Ovary (tissue), 9 donors: ENCODE measurements around the gene TMEM202. TPM values are rescaled to one million over a fixed set of nuclear protein-coding genes. Genes with fewer than 3 reads are reported as not detected.
"Not testable (repeated sequence)": the region's sequence is repeated elsewhere in the genome, so short reads cannot be mapped to it uniquely, and the experiment has no call there.

Source experiments
- DNase-seq, 5 donors: peaks; one replicate each; pipeline ENCODE4 v3.0.0-alpha.2; 2019 to 2020
- H3K27ac ChIP-seq, 2 donors: fragments of 200-600 bp; one replicate each; pipeline versions ENCODE4 v1.5.1 to v1.8.0; 2019 to 2022
- H3K27me3 ChIP-seq: fragments of 200-600 bp; one replicate; pipeline ENCODE4 v1.8.0; 2022
- H3K36me3 ChIP-seq: fragments of 200-600 bp; sonication (generic); one replicate; pipeline ENCODE4 v1.5.1; 2019
- H3K4me1 ChIP-seq: one replicate; pipeline ENCODE4 v1.8.1; 2013; ENCODE audit warnings: mild to moderate bottlenecking, moderate library complexity; ENCODE audit not compliant: insufficient read depth
- H3K4me3 ChIP-seq: fragments of 200-600 bp; sonication (generic); one replicate; pipeline ENCODE4 v1.5.1; 2017
- H3K9me3 ChIP-seq, 2 donors: fragments of 200-600 bp in 1 of 2; sonication (generic) in 1 of 2; one replicate each; pipeline versions ENCODE4 v1.5.1 to v1.8.1; 2013 to 2019; ENCODE audit warnings: mild to moderate bottlenecking in 1 of 2, moderate library complexity in 1 of 2
- EP300 ChIP-seq: sonication (generic); formaldehyde crosslinking; IDR thresholded peaks from one replicate; pipeline ENCODE4 v1.6.1; 2017; ENCODE audit warnings: antibody characterized with exemption
- POLR2A ChIP-seq: fragments of 450-650 bp; IDR thresholded peaks from one replicate; pipeline ENCODE4 v1.6.1; 2017; ENCODE audit warnings: antibody characterized with exemption, mild to moderate bottlenecking, moderate library complexity
- WGBS, 3 donors: extraction: QIAGEN DNeasy Blood & Tissue Kit in 1 of 3; methylation state at CpG; one replicate each; pipeline versions ENCODE4 v1.1.5 to v1.1.7; 2013 to 2017; 5-methylcytosine and 5-hydroxymethylcytosine counted together
- intact Hi-C, 4 donors: fragments of 100-400 bp; cut with DNase I; formaldehyde crosslinking; loops; one replicate each; pipeline versions ENCODE4 v1.11.0 to v1.15.1; 2022 to 2023
- polyA plus RNA-seq, 2 donors: library from polyadenylated mRNA; stranded (reverse); fragments of 200-250 nt in 1 of 2; fragments of 350-450 nt in 1 of 2; fragmentation: Illumina TruSeq in 1 of 2; extraction: RNeasy Lipid Tissue Mini Kit (QIAGEN cat#74804) in 1 of 2; gene quantifications; one replicate each; pipeline ENCODE4 v1.2.3, GENCODE V29; 2013 to 2014
- total RNA-seq, 7 donors: library from RNA; depleted of rRNA in 2 of 7; stranded (reverse); fragments of >200 nt in 2 of 7; fragmentation: NEBNext Ultra II Directional in 3 of 7; extraction: Animal tissue kit (Norgen Biotek cat#: 25700) in 3 of 7; gene quantifications; one replicate each; pipeline versions ENCODE4 v1.1.0 to v1.2.4, GENCODE V29; 2016 to 2023
- TF ChIP-seq, protein P1 (sequence below), 3 donors: fragments of 450-650 bp in 2 of 3; fragments of 200-600 bp in 1 of 3; IDR thresholded peaks; one replicate each; pipeline versions ENCODE4 v1.5.1 to v1.8.0; 2016 to 2022; ENCODE audit warnings: antibody characterized with exemption in 3 of 3, mild to moderate bottlenecking in 1 of 3
- donor health status: DM: no; HTN: no; CAD: no; lungs with moderate emphysema.
- donor health status: DM: no; HTN: no; CAD: no.
- donor health status: Bipolar disorder and iron deficiency.
- donor health status: DM: yes; HTN: yes; CAD: no.
- donor health status: DM: no; HTN: no; CAD: no.
- donor health status: DM: yes; HTN: yes; CAD: no.

Gene TMEM202
- total and polyA plus RNA-seq, 9 donors: not detected

DNA sequence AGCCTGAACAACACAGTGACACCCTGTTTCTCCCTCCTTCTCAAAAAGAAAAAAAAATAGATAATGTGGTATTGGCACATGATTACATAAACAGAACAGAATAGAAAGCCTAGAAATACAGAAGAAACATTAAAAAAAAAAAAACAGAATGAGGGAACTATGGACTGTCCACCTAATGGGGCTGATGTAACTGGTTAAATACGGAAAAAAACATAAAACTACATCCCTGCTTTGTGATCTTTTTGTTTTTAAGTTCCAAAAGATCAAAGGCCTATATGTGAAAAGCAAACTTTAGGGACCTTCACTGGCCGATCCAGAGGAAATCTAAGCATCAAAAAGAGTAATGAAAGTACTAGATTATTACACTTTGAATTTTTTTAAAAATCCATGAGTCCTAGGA, 17.2 kb downstream of the TMEM202 start:
- no peak overlapping the region for H3K4me3 ChIP-seq
- H3K27ac ChIP-seq: no peak overlapping the region
- DNase-seq: no peak
- no peaks in the 10 kb centered on the region for H3K4me1 ChIP-seq
- WGBS, 3 donors: 60 to 77% (median 63%) methylated on average over 2 of the region's 2 CpGs
- intact Hi-C loops: no loop called here
- H3K27me3 ChIP-seq: no peaks in the 10 kb centered on the region
- peaks cover 0 to 3% of the 10 kb centered on the region in 2 donors for H3K9me3 ChIP-seq
- TF ChIP-seq, protein P1, sequence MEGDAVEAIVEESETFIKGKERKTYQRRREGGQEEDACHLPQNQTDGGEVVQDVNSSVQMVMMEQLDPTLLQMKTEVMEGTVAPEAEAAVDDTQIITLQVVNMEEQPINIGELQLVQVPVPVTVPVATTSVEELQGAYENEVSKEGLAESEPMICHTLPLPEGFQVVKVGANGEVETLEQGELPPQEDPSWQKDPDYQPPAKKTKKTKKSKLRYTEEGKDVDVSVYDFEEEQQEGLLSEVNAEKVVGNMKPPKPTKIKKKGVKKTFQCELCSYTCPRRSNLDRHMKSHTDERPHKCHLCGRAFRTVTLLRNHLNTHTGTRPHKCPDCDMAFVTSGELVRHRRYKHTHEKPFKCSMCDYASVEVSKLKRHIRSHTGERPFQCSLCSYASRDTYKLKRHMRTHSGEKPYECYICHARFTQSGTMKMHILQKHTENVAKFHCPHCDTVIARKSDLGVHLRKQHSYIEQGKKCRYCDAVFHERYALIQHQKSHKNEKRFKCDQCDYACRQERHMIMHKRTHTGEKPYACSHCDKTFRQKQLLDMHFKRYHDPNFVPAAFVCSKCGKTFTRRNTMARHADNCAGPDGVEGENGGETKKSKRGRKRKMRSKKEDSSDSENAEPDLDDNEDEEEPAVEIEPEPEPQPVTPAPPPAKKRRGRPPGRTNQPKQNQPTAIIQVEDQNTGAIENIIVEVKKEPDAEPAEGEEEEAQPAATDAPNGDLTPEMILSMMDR (IDR thresholded peaks at IDR 0.05): no peak
- TF ChIP-seq EP300: no peak
- TF ChIP-seq POLR2A: no peak
- H3K36me3 ChIP-seq: no peaks in the 10 kb centered on the region

DNA sequence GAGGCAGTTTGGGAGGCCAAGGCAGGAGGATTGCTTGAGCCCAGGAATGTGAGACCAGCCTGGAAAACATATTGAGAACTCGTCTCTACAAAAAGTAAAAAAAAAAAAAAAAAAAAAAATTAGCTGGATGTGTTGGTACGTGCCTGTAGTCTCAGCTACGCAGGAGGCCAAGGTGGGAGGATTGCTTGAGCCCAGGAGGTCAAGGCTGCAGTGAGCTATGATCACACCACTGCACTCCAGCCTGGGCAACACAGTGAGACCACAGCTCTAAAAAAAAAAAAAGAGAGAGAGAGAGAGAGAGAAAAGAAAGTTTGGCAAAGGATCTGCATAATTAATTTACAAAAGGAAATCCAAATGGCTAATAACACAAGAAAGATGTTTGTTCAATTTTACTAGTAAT, 21.7 kb downstream of the TMEM202 start:
- H3K36me3 ChIP-seq, H3K4me1 ChIP-seq, intact Hi-C loops, H3K27me3 ChIP-seq, DNase-seq, H3K4me3 ChIP-seq, H3K9me3 ChIP-seq, H3K27ac ChIP-seq: not testable (repeated sequence)
- WGBS, 3 donors: 24 to 41% (median 39%) methylated on average over 3 of the region's 3 CpGs

DNA sequence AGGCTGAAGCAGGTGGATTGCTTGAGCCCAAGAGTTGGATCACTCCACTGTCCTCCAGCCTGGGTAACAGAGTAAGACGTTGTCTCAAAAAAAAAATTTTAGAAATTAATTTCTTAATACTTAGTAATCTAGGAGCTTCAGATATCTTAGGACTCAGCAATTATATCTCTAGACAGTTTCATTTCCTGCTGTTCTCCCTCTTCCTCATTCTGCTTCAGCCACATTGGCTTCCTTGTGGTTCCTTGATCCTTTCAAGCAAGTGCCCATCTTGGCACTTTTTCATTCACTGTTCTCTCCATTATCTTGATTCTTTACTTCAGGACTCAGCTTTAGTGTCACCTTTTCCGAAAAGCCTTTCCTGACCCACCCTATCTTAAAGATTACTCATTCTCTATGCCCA, 22.5 kb downstream of the TMEM202 start:
- intact Hi-C loops: no loop called here
- Histone ChIP-seq H3K4me3 (no peak overlapping the region), H3K36me3 (no peaks in the 10 kb centered on the region), H3K27me3 (no peaks in the 10 kb centered on the region), H3K9me3 (no peaks in the 10 kb centered on the region), H3K4me1 (no peaks in the 10 kb centered on the region), H3K27ac (no peak overlapping the region)
- 65 to 72% (median 71%) methylated on average over 2 of the region's 2 CpGs for WGBS, 3 donors
- no peak for TF ChIP-seq POLR2A
- TF ChIP-seq, protein P1 (IDR thresholded peaks at IDR 0.05): no peak
- TF ChIP-seq EP300: no peak
- no peak for DNase-seq

DNA sequence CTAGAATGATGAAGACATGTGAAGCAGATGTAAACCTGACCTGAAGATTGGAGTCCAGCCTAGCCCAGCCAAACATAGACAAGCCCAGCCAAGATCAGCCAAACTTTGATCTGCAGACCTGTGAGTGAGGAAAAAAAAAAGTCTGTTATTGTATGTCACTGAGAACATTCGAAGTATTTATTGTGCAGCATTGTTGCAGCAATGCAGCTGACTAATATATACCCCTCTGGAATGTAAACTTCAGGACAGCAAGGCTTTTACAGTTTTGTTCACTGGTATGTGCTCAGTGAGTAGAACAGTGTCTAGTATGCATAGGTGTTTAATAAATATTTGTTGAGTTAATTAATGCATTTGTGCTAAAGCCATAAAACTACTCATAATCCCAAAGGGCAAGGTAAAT, 23.4 kb downstream of the TMEM202 start:
- no peak overlapping the region for H3K27ac ChIP-seq
- intact Hi-C loops: no loop called here
- 45 to 64% (median 63%) methylated on average over 1 of the region's 1 CpG for WGBS, 3 donors
- no peak overlapping the region for H3K4me3 ChIP-seq
- TF ChIP-seq, protein P1 (IDR thresholded peaks at IDR 0.05): no peak
- TF ChIP-seq POLR2A (no peak), EP300 (no peak)
- no peak for DNase-seq
- no peaks in the 10 kb centered on the region for H3K27me3 ChIP-seq
- no peaks in the 10 kb centered on the region for H3K4me1 ChIP-seq
- H3K36me3 ChIP-seq: no peaks in the 10 kb centered on the region
- no peaks in the 10 kb centered on the region for H3K9me3 ChIP-seq

DNA sequence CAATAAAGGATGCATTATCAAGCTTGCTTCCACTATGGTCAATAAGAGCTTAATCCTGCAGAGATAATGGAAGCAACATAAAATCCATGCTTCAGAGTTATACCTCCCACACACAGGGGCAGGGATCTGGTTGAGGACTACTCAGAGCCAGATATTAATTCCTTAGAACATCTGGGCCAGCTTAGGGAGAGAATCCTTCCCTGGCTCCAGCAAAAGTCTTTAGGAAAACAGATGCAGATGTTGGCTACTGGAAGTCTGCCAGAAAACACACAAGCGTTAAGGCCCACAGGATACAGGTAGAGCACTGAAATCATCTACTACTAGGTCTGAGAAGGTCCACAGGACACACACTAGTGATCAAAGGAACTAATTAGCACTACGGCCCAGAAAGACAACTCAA, 25.2 kb downstream of the TMEM202 start:
- H3K27ac ChIP-seq: no peak overlapping the region
- H3K27me3 ChIP-seq: no peaks in the 10 kb centered on the region
- no peaks in the 10 kb centered on the region for H3K36me3 ChIP-seq
- intact Hi-C loops: no loop called here
- no peak overlapping the region for H3K4me3 ChIP-seq
- TF ChIP-seq EP300 (no peak), POLR2A (no peak)
- TF ChIP-seq, protein P1 (IDR thresholded peaks at IDR 0.05): no peak
- no peaks in the 10 kb centered on the region for H3K4me1 ChIP-seq
- no peaks in the 10 kb centered on the region for H3K9me3 ChIP-seq
- DNase-seq: no peak
- 46 to 50% (median 48%) methylated on average over 2 of the region's 2 CpGs for WGBS, 3 donors
